ENCODE results near the gene TLE5.

DNA sequence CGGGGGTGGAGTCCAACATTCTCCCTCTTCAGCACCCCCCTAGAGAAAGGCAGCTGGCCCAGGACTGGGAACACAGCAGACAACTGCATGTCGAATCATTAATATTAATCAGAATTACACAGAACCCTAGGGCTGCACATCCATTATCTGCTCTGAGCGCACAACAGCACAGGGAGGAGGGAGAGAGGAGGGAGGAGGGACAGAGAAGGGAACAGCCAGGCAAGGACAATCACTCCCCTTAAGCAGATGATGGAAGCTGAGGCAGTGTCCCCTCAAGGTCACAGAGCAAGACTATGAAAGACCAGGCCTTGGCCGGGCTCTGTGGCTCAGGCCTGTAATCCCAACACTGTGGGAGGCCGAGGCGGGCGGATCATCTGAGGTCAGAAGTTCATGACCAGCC lies 59.2 kb downstream of the TLE5 start:
- no peak for TF ChIP-seq REST (IDR thresholded peaks at IDR 0.05; ENCODE audit: insufficient read depth in 1 of 2, low read depth in 2 of 2, low read length in 2 of 2)
- no peak for TF ChIP-seq POLR2AphosphoS5 (IDR thresholded peaks at IDR 0.05; ENCODE audit: low read depth, low read length)
- no peak for TF ChIP-seq TAF1 (IDR thresholded peaks at IDR 0.05; ENCODE audit: borderline replicate concordance, insufficient read depth, low read length)
- no peak for TF ChIP-seq SIN3A (IDR thresholded peaks at IDR 0.05; ENCODE audit: borderline replicate concordance, insufficient read depth, low read length)

Data from PFSK-1 (cell line).